Measurements from ENCODE around the gene ZNF280D.
"Not testable (repeated sequence)": the region's sequence is repeated elsewhere in the genome, so short reads cannot be mapped to it uniquely, and the experiment has no call there.

Gene ZNF280D

DNA sequence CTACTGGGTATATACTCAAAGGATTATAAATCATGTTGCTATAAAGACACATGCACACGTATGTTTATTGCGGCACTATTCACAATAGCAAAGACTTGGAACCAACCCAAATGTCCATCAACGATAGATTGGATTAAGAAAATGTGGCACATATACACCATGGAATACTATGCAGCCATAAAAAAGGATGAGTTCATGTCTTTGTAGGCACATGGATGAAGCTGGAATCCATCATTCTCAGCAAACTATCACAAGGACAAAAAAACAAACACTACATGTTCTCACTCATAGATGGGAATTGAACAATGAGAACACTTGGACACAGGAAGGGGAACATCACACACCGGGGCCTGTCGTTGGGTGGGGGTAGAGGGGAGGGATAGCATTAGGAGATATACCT lies 23.8 kb downstream of the ZNF280D start:
- not testable (repeated sequence) for H3K9ac ChIP-seq (ENCODE audit: low read length); H3K4me3 ChIP-seq (ENCODE audit: low read length); H3K4me1 ChIP-seq (ENCODE audit: control insufficient read depth, low read depth, low read length); H3K36me3 ChIP-seq (ENCODE audit: control insufficient read depth, low read depth, low read length); H3K27me3 ChIP-seq (ENCODE audit: control insufficient read depth, insufficient read depth, low read length); H3K9me3 ChIP-seq (ENCODE audit: control insufficient read depth, low read depth, low read length); H3K27ac ChIP-seq (ENCODE audit: low read length)

DNA sequence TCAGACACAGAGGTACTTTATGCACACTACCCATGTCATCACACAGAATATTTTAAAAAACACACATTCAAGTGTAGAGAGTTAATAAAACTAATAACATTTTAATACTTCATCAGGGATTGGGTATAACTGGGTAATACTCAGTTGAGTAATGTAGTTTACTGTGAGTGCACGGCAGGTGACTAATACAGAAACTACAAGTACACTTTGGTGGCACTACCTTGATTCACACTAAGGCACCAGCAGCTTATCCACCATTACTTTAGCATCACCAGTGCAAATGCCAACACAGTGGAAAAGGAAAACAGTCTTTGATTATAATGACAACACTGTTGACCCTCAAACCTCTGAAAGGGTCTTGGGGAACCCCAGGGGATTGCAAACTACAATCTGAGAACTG lies 33.6 kb downstream of the ZNF280D start:
- peaks cover 12% of the 10 kb centered on the region for H3K36me3 ChIP-seq (ENCODE audit: control insufficient read depth, low read depth, low read length)
- H3K9me3 ChIP-seq (ENCODE audit: control insufficient read depth, low read depth, low read length): no peaks in the 10 kb centered on the region
- H3K27ac ChIP-seq (ENCODE audit: low read length): no peak overlapping the region
- no peaks in the 10 kb centered on the region for H3K27me3 ChIP-seq (ENCODE audit: control insufficient read depth, insufficient read depth, low read length)
- H3K4me3 ChIP-seq (ENCODE audit: low read length): no peak overlapping the region
- no peaks in the 10 kb centered on the region for H3K4me1 ChIP-seq (ENCODE audit: control insufficient read depth, low read depth, low read length)
- no peak overlapping the region for H3K9ac ChIP-seq (ENCODE audit: low read length)

DNA sequence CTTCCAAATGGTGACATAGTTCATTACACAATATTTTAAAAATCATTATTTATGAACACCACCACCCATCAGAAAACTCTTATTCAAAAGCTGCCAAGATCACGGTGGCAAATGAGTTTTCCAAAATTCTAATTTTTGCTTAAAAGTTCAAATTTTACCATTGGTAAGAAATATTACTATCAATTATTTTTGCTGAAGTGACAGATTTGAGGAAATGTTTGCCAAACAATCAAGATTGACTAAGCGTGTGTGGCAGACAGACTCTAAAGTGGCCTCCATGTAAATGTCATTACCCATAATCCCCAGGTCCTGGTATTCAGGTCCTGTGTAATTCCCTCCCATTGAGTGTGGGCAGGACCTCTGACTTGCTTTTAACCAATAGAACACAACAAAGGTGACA lies 35.0 kb downstream of the ZNF280D start:
- H3K4me3 ChIP-seq (ENCODE audit: low read length): no peak overlapping the region
- no peak overlapping the region for H3K27ac ChIP-seq (ENCODE audit: low read length)
- H3K36me3 ChIP-seq (ENCODE audit: control insufficient read depth, low read depth, low read length): peaks cover 12% of the 10 kb centered on the region
- H3K4me1 ChIP-seq (ENCODE audit: control insufficient read depth, low read depth, low read length): no peaks in the 10 kb centered on the region
- no peaks in the 10 kb centered on the region for H3K9me3 ChIP-seq (ENCODE audit: control insufficient read depth, low read depth, low read length)
- H3K9ac ChIP-seq (ENCODE audit: low read length): no peak overlapping the region
- H3K27me3 ChIP-seq (ENCODE audit: control insufficient read depth, insufficient read depth, low read length): no peaks in the 10 kb centered on the region

DNA sequence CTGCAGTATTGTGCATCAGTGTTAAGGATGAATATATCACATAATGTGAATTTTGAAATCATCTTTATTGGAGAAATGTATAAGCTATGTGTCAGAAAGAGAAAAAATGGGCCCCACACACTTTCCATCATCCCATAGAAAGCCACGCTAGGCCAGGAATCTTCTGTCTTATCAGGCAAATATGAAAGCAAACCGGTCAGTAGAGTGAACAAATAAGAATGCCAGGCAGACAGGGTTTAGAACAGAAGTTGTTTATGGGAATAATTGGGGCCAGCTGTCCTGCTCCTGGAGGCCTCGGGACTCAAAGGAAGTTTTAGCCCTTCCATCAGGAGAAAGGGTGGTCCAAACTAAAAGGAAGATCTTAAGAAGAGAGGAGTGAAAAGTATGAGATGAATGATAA lies 39.5 kb downstream of the ZNF280D start:
- no peak overlapping the region for H3K4me3 ChIP-seq (ENCODE audit: low read length)
- no peaks in the 10 kb centered on the region for H3K9me3 ChIP-seq (ENCODE audit: control insufficient read depth, low read depth, low read length)
- no peak overlapping the region for H3K9ac ChIP-seq (ENCODE audit: low read length)
- no peak overlapping the region for H3K27ac ChIP-seq (ENCODE audit: low read length)
- no peaks in the 10 kb centered on the region for H3K36me3 ChIP-seq (ENCODE audit: control insufficient read depth, low read depth, low read length)
- H3K4me1 ChIP-seq (ENCODE audit: control insufficient read depth, low read depth, low read length): no peaks in the 10 kb centered on the region
- H3K27me3 ChIP-seq (ENCODE audit: control insufficient read depth, insufficient read depth, low read length): no peaks in the 10 kb centered on the region

DNA sequence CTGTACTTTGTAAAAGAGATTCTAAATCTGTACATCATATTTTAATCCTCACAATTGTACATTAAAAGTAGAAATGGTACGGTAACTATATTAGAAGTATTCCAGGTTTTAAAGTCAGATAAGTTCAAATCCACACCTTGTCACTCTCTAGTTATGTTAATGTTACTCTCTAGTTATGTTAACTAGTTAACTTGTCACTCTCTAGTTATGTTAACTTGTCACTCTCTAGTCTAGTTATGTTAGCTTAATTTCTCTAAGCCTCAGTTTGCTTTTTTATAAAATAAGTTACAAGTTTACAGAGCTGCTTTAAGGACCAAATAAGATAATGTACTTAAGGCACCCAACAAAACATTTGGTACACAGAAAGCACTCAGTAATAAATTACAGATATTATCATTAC lies 42.6 kb downstream of the ZNF280D start:
- Histone ChIP-seq H3K4me3 (ENCODE audit: low read length) (no peak overlapping the region), H3K9ac (ENCODE audit: low read length) (no peak overlapping the region), H3K36me3 (ENCODE audit: control insufficient read depth, low read depth, low read length) (no peaks in the 10 kb centered on the region), H3K27me3 (ENCODE audit: control insufficient read depth, insufficient read depth, low read length) (no peaks in the 10 kb centered on the region), H3K4me1 (ENCODE audit: control insufficient read depth, low read depth, low read length) (no peaks in the 10 kb centered on the region), H3K9me3 (ENCODE audit: control insufficient read depth, low read depth, low read length) (no peaks in the 10 kb centered on the region), H3K27ac (ENCODE audit: low read length) (no peak overlapping the region)

DNA sequence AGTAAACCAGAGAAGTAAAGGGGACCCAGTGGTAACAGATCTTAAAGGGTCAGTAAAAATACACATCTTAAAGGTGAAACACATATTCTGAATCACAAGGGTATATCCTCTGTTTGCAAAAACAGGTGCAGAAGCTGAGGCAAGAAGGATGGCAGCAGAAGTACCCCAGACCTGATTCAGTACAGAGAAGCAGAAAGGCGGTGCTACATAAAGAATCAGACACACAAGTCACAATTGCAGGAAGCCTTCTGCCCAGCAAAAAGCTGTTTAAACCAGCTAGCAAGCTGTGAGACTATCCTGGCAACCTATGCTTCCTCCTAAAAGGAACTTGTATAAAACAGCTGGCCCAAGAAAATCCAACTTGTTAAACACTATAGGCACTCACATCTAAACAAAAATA lies 49.4 kb downstream of the ZNF280D start:
- H3K4me3 ChIP-seq (ENCODE audit: low read length): no peak overlapping the region

DNA sequence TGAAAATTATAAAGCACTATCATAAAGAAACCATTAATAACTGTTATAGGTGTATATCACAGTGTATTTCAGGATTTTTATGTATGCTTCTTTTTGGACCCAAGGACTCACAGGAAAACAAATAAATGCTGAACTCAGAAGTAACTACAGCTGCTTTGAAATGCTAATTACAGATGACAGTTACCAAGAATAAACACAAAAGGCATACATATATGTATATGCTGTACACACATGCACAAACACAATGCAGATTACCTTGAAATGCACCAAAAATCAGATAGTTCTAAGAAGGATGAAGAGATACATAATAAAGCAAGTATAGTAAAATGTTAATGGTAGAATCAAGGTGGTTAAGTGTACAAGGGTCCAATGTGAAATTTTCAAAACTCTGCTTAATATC lies 52.2 kb downstream of the ZNF280D start:
- H3K27me3 ChIP-seq (ENCODE audit: control insufficient read depth, insufficient read depth, low read length): no peaks in the 10 kb centered on the region
- no peaks in the 10 kb centered on the region for H3K36me3 ChIP-seq (ENCODE audit: control insufficient read depth, low read depth, low read length)
- H3K9me3 ChIP-seq (ENCODE audit: control insufficient read depth, low read depth, low read length): no peaks in the 10 kb centered on the region
- no peak overlapping the region for H3K9ac ChIP-seq (ENCODE audit: low read length)
- H3K4me3 ChIP-seq (ENCODE audit: low read length): no peak overlapping the region
- no peaks in the 10 kb centered on the region for H3K4me1 ChIP-seq (ENCODE audit: control insufficient read depth, low read depth, low read length)
- no peak overlapping the region for H3K27ac ChIP-seq (ENCODE audit: low read length)

More for the DNA sequence above, 49.4 kb downstream of the ZNF280D start:
- no peaks in the 10 kb centered on the region for H3K27me3 ChIP-seq (ENCODE audit: control insufficient read depth, insufficient read depth, low read length)
- no peak overlapping the region for H3K27ac ChIP-seq (ENCODE audit: low read length)
- H3K36me3 ChIP-seq (ENCODE audit: control insufficient read depth, low read depth, low read length): no peaks in the 10 kb centered on the region
- no peak overlapping the region for H3K9ac ChIP-seq (ENCODE audit: low read length)
- H3K9me3 ChIP-seq (ENCODE audit: control insufficient read depth, low read depth, low read length): no peaks in the 10 kb centered on the region
- no peaks in the 10 kb centered on the region for H3K4me1 ChIP-seq (ENCODE audit: control insufficient read depth, low read depth, low read length)

DNA sequence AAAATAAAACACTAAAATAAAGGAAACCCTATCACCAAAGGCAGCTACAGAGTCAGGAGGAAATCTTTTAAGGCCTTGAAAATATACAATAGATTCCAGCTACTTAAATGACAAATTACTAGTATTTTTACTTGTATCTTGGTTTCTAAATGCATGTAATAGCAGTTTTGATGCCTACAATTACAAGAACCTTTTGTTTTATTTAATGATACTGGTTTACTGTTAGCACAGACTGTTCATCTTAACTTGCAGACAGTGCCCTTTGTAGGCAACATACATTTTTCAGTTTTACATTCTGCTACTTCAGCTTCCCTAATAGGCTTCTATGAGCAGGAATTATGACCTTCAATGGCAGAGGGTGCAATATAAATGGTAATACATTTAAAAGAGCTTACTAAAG lies 54.1 kb downstream of the ZNF280D start:
- Histone ChIP-seq H3K9me3 (ENCODE audit: control insufficient read depth, low read depth, low read length) (no peaks in the 10 kb centered on the region), H3K27ac (ENCODE audit: low read length) (no peak overlapping the region), H3K36me3 (ENCODE audit: control insufficient read depth, low read depth, low read length) (no peaks in the 10 kb centered on the region), H3K4me3 (ENCODE audit: low read length) (no peak overlapping the region), H3K27me3 (ENCODE audit: control insufficient read depth, insufficient read depth, low read length) (no peaks in the 10 kb centered on the region), H3K9ac (ENCODE audit: low read length) (no peak overlapping the region), H3K4me1 (ENCODE audit: control insufficient read depth, low read depth, low read length) (no peaks in the 10 kb centered on the region)

DNA sequence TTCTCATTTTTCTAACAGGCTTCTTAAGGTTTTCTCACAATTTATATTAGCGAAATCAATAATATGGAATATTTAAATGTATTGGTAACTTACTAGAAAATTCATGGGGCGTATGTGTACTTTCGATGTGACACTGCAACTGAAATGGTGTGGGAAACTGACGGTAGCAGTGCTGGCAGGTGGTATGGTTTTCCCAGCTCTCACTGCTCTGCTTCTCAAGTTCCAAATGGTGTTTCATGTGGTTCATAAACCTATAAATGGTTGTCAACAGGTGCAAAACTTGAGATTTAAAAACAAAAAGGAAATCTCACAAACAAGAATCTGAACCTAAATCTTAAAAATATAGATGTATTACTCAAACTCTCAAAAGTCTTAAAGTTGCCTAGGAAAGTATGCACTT lies 54.7 kb downstream of the ZNF280D start:
- Histone ChIP-seq H3K9ac (ENCODE audit: low read length) (no peak overlapping the region), H3K27me3 (ENCODE audit: control insufficient read depth, insufficient read depth, low read length) (no peaks in the 10 kb centered on the region), H3K36me3 (ENCODE audit: control insufficient read depth, low read depth, low read length) (no peaks in the 10 kb centered on the region), H3K4me1 (ENCODE audit: control insufficient read depth, low read depth, low read length) (no peaks in the 10 kb centered on the region), H3K27ac (ENCODE audit: low read length) (no peak overlapping the region), H3K9me3 (ENCODE audit: control insufficient read depth, low read depth, low read length) (no peaks in the 10 kb centered on the region), H3K4me3 (ENCODE audit: low read length) (no peak overlapping the region)

DNA sequence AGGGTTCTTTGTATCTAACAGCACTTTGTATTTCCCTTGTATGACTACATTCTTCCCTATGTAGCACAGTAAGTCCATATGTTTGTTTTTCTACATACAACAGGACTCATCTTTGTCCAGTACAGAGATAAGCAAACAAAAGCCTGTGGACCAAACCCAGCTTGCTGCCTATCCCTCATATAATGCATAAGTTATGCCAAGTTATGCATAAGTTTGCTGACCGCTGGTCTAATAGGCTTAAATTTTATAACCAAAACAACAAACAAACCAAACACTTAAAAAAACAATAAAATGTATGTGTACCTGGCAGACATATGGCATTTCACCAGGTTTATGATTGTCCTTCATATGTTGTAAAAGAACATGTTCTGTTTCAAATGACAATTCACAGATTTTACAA lies 56.0 kb downstream of the ZNF280D start:
- Histone ChIP-seq H3K27me3 (ENCODE audit: control insufficient read depth, insufficient read depth, low read length) (no peaks in the 10 kb centered on the region), H3K9me3 (ENCODE audit: control insufficient read depth, low read depth, low read length) (no peaks in the 10 kb centered on the region), H3K9ac (ENCODE audit: low read length) (no peak overlapping the region)

DNA sequence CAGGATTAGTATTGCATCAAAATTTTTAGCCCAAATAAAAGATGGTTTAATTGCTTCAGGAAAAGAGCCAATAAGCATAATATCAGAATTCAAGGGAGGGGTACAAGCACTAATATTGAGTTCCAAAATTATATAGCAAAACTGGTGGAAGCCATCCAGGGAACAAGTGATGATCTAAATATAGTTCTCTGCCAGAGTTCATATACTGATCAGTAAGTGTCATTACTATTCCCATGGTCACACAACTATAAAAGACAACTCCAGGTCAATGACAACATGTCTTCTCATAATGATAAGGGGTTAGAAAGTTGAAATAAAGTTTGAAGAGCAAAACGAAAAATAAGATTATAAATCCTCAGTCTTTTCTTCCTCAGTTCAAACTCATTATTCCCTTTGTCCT lies 57.4 kb downstream of the ZNF280D start:
- Histone ChIP-seq H3K27ac (ENCODE audit: low read length) (no peak overlapping the region), H3K4me3 (ENCODE audit: low read length) (no peak overlapping the region), H3K27me3 (ENCODE audit: control insufficient read depth, insufficient read depth, low read length) (no peaks in the 10 kb centered on the region), H3K9me3 (ENCODE audit: control insufficient read depth, low read depth, low read length) (no peaks in the 10 kb centered on the region), H3K4me1 (ENCODE audit: control insufficient read depth, low read depth, low read length) (no peaks in the 10 kb centered on the region), H3K36me3 (ENCODE audit: control insufficient read depth, low read depth, low read length) (no peaks in the 10 kb centered on the region), H3K9ac (ENCODE audit: low read length) (no peak overlapping the region)

More for the DNA sequence above, 56.0 kb downstream of the ZNF280D start:
- no peak overlapping the region for H3K27ac ChIP-seq (ENCODE audit: low read length)
- no peaks in the 10 kb centered on the region for H3K4me1 ChIP-seq (ENCODE audit: control insufficient read depth, low read depth, low read length)
- no peak overlapping the region for H3K4me3 ChIP-seq (ENCODE audit: low read length)
- H3K36me3 ChIP-seq (ENCODE audit: control insufficient read depth, low read depth, low read length): no peaks in the 10 kb centered on the region

DNA sequence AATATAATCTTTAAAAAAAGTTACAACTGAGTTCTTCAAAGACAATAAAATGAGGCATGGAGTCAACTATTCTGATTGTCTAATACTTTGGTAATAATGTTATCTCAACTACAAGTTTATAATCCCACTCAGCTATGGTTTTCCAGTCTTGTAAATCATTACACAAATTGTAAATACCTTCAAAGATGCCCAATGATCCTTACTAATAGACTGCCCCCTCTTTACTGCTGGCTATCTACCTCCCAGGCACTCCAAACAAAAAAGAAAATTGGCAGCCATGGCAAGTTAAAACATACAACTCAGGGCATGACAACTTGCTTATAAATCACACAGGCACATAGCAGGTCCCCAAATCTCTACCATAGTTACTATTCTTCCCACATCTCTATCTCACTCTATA lies 58.5 kb downstream of the ZNF280D start:
- Histone ChIP-seq H3K4me3 (ENCODE audit: low read length) (no peak overlapping the region), H3K27ac (ENCODE audit: low read length) (no peak overlapping the region), H3K27me3 (ENCODE audit: control insufficient read depth, insufficient read depth, low read length) (no peaks in the 10 kb centered on the region), H3K9ac (ENCODE audit: low read length) (no peak overlapping the region), H3K9me3 (ENCODE audit: control insufficient read depth, low read depth, low read length) (no peaks in the 10 kb centered on the region), H3K4me1 (ENCODE audit: control insufficient read depth, low read depth, low read length) (no peaks in the 10 kb centered on the region), H3K36me3 (ENCODE audit: control insufficient read depth, low read depth, low read length) (no peaks in the 10 kb centered on the region)

All from iPS-18a (cell line).